HG02571 (cell line): ENCODE results near the gene PCDH15.
"Not testable (repeated sequence)": the region's sequence is repeated elsewhere in the genome, so short reads cannot be mapped to it uniquely, and the experiment has no call there.

ENCODE experiments used
- ATAC-seq: cut with Tn5 transposase; IDR thresholded peaks from one replicate; pipeline ENCODE4 v1.9.1; 2021; ENCODE audit warnings: mild to moderate bottlenecking, moderate library complexity; ENCODE audit not compliant: unreplicated experiment

Gene PCDH15

DNA sequence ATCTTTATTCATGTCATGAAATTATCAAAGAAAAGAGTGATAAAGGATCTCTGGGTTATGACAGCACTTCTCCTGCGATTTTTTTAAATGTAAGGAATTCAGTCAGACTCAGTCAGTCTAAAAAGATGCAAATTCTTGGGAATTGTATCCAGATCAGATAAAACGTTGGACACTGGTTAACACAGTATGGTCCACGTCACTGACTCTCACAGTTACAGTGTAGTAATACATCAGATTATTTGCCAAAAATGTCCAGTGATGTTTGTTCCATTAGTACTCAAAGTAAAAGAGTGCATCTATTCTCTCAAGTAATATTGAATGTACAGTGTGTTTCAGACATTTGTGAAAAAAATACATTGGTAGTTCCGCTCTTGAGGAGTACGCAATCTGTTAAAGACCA, 224.5 kb downstream of the PCDH15 start:
- ATAC-seq, result no peak

DNA sequence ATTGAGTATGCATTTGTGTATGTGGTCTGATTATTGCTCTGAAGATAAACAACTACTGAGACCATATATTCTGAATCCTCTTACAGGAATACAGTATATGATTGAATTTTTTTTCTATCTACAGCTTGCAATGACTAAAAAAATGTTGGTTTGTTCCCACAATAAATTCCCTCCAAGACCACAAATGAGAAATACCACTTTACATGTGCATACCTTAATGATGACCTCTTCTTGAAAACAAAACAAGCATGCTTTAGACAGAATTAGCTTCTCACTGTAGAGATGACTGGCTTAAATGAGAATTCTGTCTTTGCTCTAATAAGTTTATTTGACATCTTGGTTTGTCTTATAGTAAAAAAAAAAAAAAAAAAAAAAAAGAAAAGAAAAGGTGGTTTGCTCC, 241.5 kb downstream of the PCDH15 start:
- ATAC-seq, result no peak

DNA sequence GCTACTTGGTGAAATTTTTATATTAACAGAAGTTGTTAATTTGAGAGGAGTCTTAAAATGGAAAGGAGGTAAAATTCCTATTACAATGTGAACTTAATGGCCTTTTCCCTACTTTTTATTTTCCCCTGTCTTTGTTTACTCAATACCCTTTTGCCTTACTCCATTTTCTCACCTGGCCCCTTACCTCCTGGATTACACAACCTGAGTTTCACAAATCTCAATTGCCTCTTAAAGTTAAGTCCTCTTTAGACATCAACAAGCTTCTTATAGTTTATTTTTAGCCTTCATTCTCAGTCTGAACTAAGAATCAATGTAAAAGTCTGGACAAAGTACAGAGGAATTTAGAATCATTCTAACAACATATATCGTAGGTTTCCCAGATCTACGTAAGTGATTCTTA, 247.0 kb downstream of the PCDH15 start:
- no peak for ATAC-seq

DNA sequence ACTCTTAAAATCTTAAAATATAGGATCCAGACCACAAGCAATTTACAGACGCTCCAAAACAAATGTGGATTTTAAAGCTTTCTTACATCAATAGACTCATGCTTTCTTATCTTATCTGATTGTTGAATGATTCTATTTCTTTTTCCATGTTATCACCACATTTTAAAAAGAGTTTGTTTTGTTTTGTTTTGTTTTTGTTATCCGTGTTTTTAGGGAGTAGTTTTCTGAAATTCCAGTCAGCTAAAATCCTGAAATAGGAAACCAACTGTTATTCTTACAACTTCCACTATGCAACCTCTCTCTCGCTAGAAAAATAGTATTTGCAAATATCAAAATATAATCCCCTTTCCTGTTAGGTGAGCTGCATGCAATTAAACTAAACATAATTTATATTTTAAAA, 251.0 kb downstream of the PCDH15 start:
- ATAC-seq, result no peak

DNA sequence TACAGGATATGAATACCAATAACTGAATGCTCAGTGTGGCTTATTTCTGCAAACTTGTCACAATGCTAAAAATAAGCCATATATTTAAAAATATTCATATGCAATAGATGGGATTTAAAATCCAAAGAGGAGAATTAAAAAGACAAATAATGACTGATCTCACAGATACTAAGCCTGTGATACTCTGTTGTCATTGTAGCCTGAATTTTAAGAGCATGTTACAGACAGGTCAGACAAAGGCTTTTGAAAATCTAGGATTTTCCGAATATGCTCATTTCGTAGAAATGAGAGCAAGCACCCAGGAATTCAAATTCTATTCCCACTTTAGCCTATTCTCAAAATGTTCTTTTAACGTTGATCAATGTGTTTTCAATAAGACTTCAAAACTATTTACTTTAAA, 269.7 kb downstream of the PCDH15 start:
- ATAC-seq, result no peak

DNA sequence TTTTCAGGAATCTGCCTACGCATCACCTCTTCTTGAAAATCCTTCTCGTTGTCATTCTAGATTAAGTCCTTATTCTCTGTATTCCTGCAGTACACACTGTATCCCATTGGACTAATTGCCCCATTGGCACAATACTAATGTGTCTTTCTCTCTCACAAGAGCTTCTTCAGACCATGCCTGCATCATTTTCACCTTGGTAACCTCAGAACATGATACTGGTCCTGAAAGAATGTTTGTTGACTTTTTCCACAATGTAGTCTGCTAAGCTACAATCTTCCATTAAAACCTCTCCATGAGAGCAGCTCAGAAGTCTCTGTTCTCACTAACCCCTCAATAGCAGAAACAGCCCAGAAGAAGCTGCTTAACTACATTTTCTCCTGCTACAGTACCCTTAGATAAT, 270.7 kb downstream of the PCDH15 start:
- no peak for ATAC-seq

DNA sequence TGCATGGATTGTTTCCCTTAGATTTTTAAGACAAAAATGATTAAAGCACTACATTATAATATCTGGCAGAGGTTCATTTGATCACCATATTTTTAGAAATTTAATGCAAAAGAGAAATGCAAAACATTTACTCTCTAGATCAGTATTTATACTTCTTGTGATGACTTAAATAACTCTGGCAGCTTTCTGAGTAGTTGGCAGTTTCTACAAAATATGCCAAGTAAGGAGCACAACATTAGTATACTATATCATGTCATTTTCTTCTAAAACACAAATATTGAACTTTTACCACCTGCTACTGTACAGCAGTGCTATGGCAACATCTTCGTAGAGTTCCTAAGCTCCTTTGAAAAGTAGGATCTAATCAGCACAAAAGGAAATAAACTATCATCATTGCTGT, 275.2 kb downstream of the PCDH15 start:
- no peak for ATAC-seq

DNA sequence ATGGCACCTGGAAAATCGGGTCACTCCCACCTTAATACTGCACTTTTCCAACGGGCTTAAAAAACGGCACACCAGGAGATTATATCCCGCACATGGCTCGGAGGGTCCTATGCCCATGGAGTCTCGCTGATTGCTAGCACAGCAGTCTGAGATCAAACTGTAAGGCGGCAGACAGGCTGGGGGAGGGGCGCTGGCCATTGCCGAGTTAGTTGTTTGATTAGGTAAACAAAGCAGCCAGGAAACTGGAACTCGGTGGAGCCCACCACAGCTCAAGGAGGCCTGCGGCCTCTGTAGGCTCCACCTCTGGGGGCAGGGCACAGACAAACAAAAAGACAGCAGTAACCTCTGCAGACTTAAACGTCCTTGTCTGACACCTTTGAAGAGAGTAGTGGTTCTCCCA, 285.8 kb downstream of the PCDH15 start:
- ATAC-seq, result not testable (repeated sequence)

DNA sequence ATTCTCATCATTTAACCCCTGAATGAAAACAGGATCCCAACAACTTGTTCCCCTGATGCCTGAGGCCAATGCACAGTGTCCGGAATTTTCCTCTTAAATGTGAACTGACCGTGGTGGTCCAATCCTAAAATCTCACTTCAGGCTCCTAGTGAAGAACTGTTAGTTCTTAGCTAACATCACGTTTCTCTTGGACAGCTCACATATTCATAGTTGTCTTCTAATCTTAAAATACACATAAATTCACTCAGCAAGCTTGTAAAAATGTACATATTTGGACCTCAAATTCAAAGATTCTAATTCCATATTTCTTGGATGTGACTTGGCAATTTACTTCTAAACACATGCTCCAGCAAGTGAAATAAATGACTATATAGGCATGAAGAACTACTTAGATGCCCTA, 297.2 kb downstream of the PCDH15 start:
- no peak for ATAC-seq

DNA sequence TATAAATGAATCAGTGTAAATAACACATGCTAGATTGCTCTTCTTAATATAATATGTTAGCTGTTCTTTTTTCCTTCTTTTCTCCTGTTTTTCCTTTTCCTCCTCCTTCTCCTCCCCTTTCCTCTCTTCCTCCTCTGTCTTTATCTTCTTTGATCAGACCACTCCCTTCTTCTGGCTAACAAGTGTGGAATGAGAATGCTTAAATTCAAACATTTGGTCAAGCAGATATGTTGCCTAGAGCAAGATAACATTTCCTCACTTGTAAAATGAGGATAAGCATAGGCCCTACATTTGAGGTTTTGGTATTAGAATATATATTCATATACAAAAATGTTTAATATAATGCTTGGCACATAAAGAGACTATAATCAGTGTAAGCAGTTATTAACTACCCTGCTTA, 299.1 kb downstream of the PCDH15 start:
- no peak for ATAC-seq

DNA sequence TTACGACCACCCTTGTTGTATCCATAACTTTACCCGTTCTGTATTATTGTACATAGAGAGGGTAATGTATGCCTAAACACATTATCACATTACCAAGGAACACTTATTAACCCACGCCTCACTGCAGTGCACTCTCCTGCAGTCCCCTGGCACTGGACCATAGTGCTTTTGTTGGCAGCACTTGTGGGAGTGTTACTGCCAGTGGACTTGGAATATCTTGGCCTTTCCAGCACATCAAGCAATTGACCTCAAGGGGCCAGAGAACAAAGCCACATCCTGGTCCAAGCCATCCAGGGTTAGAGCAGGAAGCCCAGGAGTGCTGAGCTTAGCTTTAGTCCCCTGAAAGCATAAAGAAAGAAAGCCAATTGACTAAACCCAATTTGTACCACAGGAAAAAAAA, 304.2 kb downstream of the PCDH15 start:
- no peak for ATAC-seq

DNA sequence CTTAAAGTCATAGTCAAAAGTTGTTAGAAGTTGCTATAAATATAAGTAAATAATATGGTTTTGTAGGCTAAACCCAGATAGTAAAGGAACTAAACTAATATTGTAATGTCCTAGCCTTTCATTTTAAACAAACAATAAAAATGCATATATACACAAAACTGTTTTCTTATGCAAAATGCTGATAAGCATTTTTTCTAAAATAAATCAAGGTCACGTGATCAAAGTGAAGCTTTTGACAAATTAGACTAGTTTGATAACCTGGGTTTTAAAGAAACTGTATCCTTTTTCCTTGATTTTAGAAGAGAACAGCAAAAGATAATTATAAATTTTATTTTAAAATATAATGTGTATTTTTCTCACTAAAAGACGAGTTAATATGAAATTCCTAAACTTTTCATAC, 313.3 kb downstream of the PCDH15 start:
- ATAC-seq, result no peak

DNA sequence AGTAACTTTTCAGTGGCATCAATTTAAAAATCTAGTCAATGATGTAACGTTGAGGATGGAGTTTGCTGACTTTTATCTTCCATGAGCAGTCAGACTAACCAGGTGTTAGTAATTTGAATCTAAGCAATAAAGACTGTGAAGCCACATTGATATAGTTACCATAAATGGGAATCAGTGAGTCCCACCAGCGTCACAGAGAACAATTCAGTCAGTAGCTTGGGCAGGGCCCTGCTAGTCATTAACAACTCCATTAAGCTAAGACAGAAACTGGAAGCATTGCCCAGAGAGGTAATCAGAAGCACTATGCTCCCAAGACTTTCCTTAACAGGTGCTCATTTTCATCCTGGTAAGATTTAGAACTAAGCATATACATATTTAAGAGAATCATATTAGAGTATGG, 315.1 kb downstream of the PCDH15 start:
- ATAC-seq, result no peak

DNA sequence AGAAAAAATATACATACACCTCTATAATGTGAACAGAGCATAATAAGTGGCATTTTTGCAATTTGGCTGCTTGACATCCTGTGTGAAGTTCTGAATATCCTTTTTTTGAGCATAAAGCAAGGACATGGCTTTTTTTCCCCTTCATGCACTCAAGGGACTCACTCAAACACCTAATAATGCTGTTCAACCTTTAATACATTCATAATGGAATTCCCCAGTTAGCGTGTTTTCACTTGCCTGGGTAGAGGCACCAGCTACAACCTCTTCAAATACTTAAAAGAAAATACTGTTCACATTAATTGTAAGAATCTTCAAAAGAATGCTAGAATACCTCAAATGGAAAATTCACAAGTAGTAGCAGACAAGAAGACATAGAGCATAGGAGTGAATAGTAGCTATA, 316.8 kb downstream of the PCDH15 start:
- ATAC-seq, result no peak

DNA sequence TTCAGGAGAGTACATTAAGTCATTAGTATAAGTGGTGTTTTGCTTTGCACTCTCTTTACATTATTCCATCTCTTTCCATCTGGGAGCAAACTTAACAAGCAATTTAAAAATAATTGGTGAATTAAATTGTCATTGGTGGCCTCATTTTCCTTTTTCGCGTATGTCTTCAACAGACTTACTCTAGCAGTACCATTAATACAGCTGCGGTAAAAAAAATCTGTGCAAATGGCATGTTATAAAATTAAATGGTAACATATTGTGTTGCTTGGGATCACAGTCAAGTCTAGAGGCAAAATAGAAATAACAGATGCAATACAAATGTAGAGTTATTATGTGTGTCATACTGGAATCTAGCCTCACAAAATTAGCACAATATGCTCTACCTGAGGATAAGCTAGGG, 322.4 kb downstream of the PCDH15 start:
- ATAC-seq, result no peak

DNA sequence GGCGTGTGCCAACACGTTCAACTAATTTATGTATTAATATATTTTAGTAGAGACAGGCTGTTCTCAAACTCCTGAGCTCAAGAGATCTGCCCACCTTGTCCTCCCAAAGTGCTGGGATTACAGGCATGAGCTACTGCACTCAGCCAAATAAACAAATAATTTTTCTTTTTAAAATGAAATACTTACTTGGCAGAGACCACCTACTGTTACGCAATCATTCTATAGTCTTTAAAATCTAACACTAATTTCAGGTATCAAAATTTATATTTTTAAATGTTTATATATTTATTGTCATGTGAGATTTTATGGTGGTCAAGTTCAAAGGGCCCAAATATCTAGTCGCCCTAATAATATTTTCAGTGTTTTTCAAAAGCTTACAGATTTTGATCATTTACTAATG, 323.3 kb downstream of the PCDH15 start:
- ATAC-seq, result no peak

DNA sequence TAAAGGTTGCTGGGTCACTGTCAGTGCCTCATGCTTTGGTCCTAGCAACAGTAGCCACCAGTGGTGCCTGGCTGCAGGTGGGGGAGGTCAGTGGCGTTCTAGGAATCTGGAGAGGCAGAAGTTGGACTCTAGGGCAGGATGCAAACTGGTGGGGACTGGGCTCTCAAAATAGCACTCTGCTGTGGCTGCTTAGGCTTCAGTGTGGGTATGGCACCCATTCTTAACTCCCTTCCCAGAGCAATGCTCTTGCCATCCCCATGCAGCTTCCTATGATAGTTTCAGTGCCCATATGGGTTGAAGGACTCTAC, 330.8 kb downstream of the PCDH15 start:
- no peak for ATAC-seq

DNA sequence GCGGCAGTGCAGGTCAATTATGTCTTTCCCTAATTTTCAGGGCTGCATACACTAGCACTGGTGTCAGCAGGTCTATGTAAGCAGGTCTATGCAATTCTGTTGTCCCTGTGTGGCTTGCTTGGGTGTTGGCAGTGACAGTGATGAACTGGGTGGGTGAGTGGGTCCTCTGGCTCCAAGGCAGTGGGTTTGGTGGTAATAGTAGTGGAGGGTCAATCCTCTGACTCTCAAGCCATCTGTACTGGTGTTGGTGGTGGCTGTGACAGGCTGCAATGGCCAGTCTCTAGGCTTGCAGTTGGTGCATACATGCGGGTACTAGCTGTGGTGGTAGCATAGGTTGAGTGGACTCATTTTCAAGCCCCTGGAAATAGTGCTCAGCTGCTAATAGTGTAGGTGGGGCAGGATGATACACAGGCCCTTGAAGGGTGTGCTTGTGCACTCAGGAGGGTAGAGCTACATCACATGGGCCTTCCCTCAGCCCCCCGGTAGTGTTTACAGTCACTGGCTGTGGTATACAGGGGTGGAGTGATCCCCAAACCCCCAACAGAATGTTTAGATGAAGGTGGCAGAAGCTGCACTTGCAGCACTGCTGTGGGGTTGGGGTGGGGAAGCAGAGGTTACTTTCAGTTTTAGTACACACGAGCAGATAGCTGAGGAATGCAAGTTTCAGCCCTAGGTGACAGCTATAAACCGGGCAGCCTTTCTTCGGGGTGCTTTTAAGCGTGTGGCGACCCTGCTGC, 331.3 kb downstream of the PCDH15 start:
- no peak for ATAC-seq

DNA sequence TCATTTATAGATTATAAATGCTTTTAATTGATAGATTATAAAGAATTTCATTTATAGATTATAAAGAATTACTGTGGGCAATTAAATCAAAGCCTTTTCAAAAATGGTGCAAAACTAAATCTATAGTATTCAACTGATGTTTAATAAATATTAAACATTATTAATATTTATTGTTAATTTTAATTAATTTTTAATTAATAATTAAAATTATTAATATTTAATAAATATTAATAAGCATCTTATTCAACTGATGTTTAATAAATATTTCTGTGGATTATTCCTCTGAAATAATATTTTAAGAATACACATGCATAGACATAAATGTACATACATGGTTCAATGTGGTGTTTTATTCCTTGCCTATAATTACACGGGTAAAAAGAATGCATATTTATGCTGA, 346.8 kb downstream of the PCDH15 start:
- ATAC-seq, result no peak

DNA sequence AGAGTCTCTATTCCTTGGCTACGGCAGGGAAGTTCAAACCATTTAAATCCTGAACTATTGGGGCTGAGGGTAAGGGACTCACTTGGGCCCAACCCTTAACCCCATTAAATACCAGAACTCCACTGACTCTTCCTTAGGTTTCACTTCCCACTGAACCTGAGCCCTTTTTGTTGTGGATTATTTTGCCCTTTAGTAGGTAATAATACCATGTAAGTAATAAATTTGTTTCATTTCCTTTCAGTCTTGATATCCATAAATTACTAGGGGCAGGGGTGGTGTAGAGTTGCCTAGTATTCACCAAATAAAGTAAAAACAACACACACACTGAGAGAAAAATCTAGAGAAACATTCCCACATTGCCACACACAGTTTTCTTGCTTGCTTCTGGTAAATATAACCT, 352.0 kb downstream of the PCDH15 start:
- ATAC-seq, result no peak

DNA sequence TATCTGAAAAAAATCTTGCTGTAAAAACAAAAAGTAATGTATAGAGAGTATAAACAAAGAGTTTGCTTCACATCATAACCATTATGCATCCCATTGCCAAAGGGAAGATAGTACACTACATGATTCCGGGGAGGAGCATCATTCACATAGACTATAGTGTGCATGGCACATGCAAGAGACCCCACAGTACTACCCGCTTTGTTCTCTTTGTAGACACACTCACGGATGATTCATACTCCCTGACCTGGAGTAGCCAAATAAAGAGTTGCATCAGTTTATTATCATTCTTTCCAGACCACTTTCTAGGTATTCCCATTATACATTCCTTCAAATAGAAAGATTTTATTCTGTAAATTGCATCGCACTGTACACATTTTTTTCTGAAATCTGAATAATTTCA, 356.9 kb downstream of the PCDH15 start:
- no peak for ATAC-seq

DNA sequence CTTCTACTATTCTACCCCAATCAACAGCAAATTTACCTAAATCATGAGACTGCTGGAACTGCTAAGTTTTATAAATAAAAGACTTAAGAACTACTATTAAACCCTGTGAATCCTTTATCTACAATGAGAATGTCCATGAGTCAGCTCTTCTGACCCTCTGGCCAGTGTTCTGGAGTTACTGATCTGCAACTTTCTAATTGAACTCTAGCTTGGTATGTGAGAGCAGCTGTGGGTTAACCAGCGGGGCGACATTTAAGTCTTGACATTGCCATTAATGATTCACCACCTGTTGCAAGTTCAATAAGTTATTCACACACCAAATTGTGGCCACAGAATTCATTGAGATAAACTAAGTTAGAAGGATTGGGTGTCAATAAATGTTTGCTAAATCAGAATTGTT, 359.8 kb downstream of the PCDH15 start:
- ATAC-seq, result no peak

DNA sequence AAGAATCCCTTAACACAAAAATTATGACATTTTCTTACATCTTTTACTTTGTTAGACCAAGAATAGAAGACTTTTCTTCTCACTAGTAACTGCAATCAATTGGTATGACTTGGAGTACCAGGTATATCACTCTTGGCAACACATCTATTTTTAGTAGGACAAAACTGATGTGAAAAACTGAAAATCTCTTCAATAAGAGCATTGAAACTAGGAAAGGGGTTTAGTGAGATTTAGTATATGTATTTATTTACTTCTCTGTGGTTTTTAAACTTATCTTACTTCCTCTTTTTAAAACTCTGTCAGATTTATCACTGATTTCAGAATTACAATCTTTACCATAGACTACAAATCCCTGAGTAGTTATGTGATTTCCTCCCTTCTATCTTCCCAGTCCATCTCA, 366.2 kb downstream of the PCDH15 start:
- ATAC-seq, result no peak

DNA sequence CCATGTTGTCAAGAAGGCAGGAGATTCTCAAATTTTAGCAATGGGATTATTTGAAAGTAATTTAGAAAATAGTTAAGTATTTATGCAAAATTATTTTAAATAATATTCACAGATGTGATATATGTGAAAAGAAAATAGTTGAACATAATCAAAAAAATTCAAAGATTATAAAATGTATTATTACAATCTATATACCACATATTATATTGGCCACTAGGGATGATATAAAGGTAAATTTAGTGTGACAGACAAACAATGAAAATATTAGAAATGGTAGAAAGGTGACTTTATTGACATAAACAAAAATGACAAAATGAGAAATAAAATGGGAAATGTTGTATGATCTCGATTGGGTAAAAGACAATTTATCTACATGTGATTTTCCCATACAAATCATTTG, 385.5 kb downstream of the PCDH15 start:
- no peak for ATAC-seq
